HFFc6 (cell line): ENCODE data around the gene CFAP92. TPM values are rescaled to one million over a fixed set of nuclear protein-coding genes. Genes with fewer than 3 reads are reported as not detected.

Experiments
- DNase-seq: peaks from one replicate; pipeline ENCODE4 v3.0.0-alpha.2; 2018
- H3K27ac Mint-ChIP-seq: 2 replicates; pipeline ENCODE4 v1.8.0; 2020; ENCODE audit warnings: mild to moderate bottlenecking, mixed read lengths
- H3K27me3 Mint-ChIP-seq: 2 replicates; pipeline ENCODE4 v1.8.0; 2021; ENCODE audit warnings: mild to moderate bottlenecking, moderate library complexity, mixed read lengths; ENCODE audit not compliant: insufficient read depth
- H3K36me3 Mint-ChIP-seq: 2 replicates; pipeline ENCODE4 v1.8.0; 2021; ENCODE audit warnings: low read depth, mixed read lengths
- H3K4me1 Mint-ChIP-seq: 2 replicates; pipeline ENCODE4 v1.8.0; 2020; ENCODE audit warnings: low read depth, mixed read lengths
- H3K4me3 Mint-ChIP-seq: 2 replicates; pipeline ENCODE4 v1.8.0; 2020; ENCODE audit warnings: mild to moderate bottlenecking, moderate library complexity, mixed read lengths
- H3K9me3 Mint-ChIP-seq: 2 replicates; pipeline ENCODE4 v1.8.0; 2020; ENCODE audit warnings: mild to moderate bottlenecking, mixed read lengths
- CTCF ChIP-seq: fragments of 200-600 bp; sonication (generic); IDR thresholded peaks from 2 replicates; pipeline ENCODE4 v1.5.0; 2021; ENCODE audit warnings: antibody characterized with exemption, mild to moderate bottlenecking
- total RNA-seq, 6 experiments: library from RNA; stranded (reverse); fragmentation: NEBNext Ultra II Directional; extraction: Animal tissue kit (Norgen Biotek cat#: 25700); gene quantifications; 2 replicates in 1 of 6; 3 replicates in 5 of 6; pipeline ENCODE4 v1.2.3, GENCODE V29; 2021

CFAP92 gene
- total RNA-seq, 6 experiments from 2014 or later = not detected

GRCh38 chr3:128879991-128880390 lies 113.9 kb downstream of the CFAP92 start:
- Mint-ChIP-seq H3K27ac (peak overlapping the region; percentile 99), H3K4me3 (peak overlapping the region; percentile 93), H3K4me1 (peaks cover 45% of the 10 kb centered on the region), H3K27me3 (peaks cover 1% of the 10 kb centered on the region; the same call in 1 of the 2 replicates), H3K9me3 (no peaks in the 10 kb centered on the region), H3K36me3 (peaks cover 18% of the 10 kb centered on the region)
- no peak for TF ChIP-seq CTCF
- no peak for DNase-seq

- Mint-ChIP-seq H3K4me3 (peak within 1 kb of the TSS; percentile 93), H3K27me3 (peaks cover 1% of the 10 kb centered on the region; the same call in 1 of the 2 replicates), H3K36me3 (peaks cover 17% of the 10 kb centered on the region; the same call in 1 of the 2 replicates), H3K4me1 (peaks cover 45% of the 10 kb centered on the region), H3K27ac (peak within 1 kb of the TSS; percentile 99), H3K9me3 (no peaks in the 10 kb centered on the region)
- no peak for TF ChIP-seq CTCF
- DNase-seq = peak; percentile 95
Observed at GRCh38 chr3:128879125-128879969, 114.5 kb downstream of the CFAP92 start, which contains the start of gene ACAD9. TSS of gene ACAD9 (plus strand) at chr3:128879620. CDS start at chr3:128879692, 72 bp downstream.

- peaks cover 45% of the 10 kb centered on the region for H3K4me1 Mint-ChIP-seq
- H3K9me3 Mint-ChIP-seq = no peaks in the 10 kb centered on the region
Observed at GRCh38 chr3:128878556-128879124, 115.2 kb downstream of the CFAP92 start.

GRCh38 chr3:128878011-128878457 lies 115.8 kb downstream of the CFAP92 start:
- H3K9me3 Mint-ChIP-seq = no peaks in the 10 kb centered on the region

More at GRCh38 chr3:128878556-128879124, 115.2 kb downstream of the CFAP92 start:
- Mint-ChIP-seq H3K36me3 (peaks cover 17% of the 10 kb centered on the region; the same call in 1 of the 2 replicates), H3K27me3 (peaks cover 1% of the 10 kb centered on the region; the same call in 1 of the 2 replicates), H3K27ac (peak overlapping the region; percentile 99), H3K4me3 (peak overlapping the region; percentile 93)
- peak; percentile 75 for DNase-seq
- no peak for TF ChIP-seq CTCF

More at GRCh38 chr3:128878011-128878457, 115.8 kb downstream of the CFAP92 start:
- peak overlapping the region; percentile 93 for H3K4me3 Mint-ChIP-seq
- no peak for TF ChIP-seq CTCF
- H3K27ac Mint-ChIP-seq = peak overlapping the region; percentile 99
- no peak for DNase-seq
- H3K27me3 Mint-ChIP-seq = peaks cover 1% of the 10 kb centered on the region; the same call in 1 of the 2 replicates
- peaks cover 17% of the 10 kb centered on the region; the same call in 1 of the 2 replicates for H3K36me3 Mint-ChIP-seq
- peaks cover 45% of the 10 kb centered on the region for H3K4me1 Mint-ChIP-seq
